AML-193 (cell line): ENCODE data around the gene TMEM178B.
"Not testable (repeated sequence)": the region's sequence is repeated elsewhere in the genome, so short reads cannot be mapped to it uniquely, and the experiment has no call there.

Experiments used
- DNase-seq, 2 experiments: peaks; one replicate each; lab custom pipeline; 2025; lab: John Stamatoyannopoulos, UW

TMEM178B gene

GRCh38 chr7:141312828-141313521, 239.1 kb downstream of the TMEM178B start:
- no peak for DNase-seq

GRCh38 chr7:141313896-141314295, 240.0 kb downstream of the TMEM178B start:
- DNase-seq = no peak

- no peak for DNase-seq
These were observed 243.2 kb downstream of the TMEM178B start for GRCh38 chr7:141317033-141317585.

GRCh38 chr7:141320287-141320686, 246.4 kb downstream of the TMEM178B start:
- DNase-seq = no peak

GRCh38 chr7:141322383-141322782, 248.5 kb downstream of the TMEM178B start:
- no peak for DNase-seq

- DNase-seq = no peak
These were observed 250.0 kb downstream of the TMEM178B start for GRCh38 chr7:141323826-141324225.

GRCh38 chr7:141324870-141325269, 251.0 kb downstream of the TMEM178B start:
- DNase-seq = no peak

- DNase-seq = no peak
These were observed 251.4 kb downstream of the TMEM178B start for GRCh38 chr7:141325275-141325674.

GRCh38 chr7:141328290-141328689, 254.4 kb downstream of the TMEM178B start:
- no peak for DNase-seq

GRCh38 chr7:141330285-141330684, 256.4 kb downstream of the TMEM178B start:
- DNase-seq = not testable (repeated sequence)

- DNase-seq = no peak
These were observed 259.6 kb downstream of the TMEM178B start for GRCh38 chr7:141333459-141333858.

GRCh38 chr7:141335164-141335563, 261.3 kb downstream of the TMEM178B start:
- no peak for DNase-seq

GRCh38 chr7:141339603-141340002, 265.7 kb downstream of the TMEM178B start:
- DNase-seq = no peak

GRCh38 chr7:141340991-141341390, 267.1 kb downstream of the TMEM178B start:
- DNase-seq = no peak

- no peak for DNase-seq
These were observed 269.0 kb downstream of the TMEM178B start for GRCh38 chr7:141342621-141343408.

GRCh38 chr7:141344153-141344935, 270.5 kb downstream of the TMEM178B start:
- no peak for DNase-seq

- DNase-seq = no peak
These were observed 274.9 kb downstream of the TMEM178B start for GRCh38 chr7:141348728-141349127.

- no peak for DNase-seq
These were observed 275.5 kb downstream of the TMEM178B start for GRCh38 chr7:141349338-141349737.

- no peak for DNase-seq
These were observed 275.9 kb downstream of the TMEM178B start for GRCh38 chr7:141349804-141350203.

- no peak for DNase-seq
These were observed 277.3 kb downstream of the TMEM178B start for GRCh38 chr7:141351175-141351574.

- no peak for DNase-seq
These were observed 279.1 kb downstream of the TMEM178B start for GRCh38 chr7:141352955-141353354.

- no peak for DNase-seq
These were observed 280.4 kb downstream of the TMEM178B start for GRCh38 chr7:141354251-141354650.
